ENCODE results near the gene IDUA. TPM values are rescaled to one million over a fixed set of nuclear protein-coding genes. Genes with fewer than 3 reads are reported as not detected.
"Not testable (repeated sequence)": the region's sequence is repeated elsewhere in the genome, so short reads cannot be mapped to it uniquely, and the experiment has no call there.

IDUA gene
- polyA plus RNA-seq, 10 donors = 7.9 to 16.4 (median 12.9) TPM

GRCh38 chr4:967113-968104 is 19.4 kb upstream of the IDUA start:
- DNase-seq = peak in 1 of 3 donors; percentile 40

- no peak for DNase-seq
These were observed 18.6 kb upstream of the IDUA start for GRCh38 chr4:968221-968620.

GRCh38 chr4:968621-969394 is 18.0 kb upstream of the IDUA start:
- DNase-seq = no peak

- DNase-seq = no peak
These were observed 16.6 kb upstream of the IDUA start for GRCh38 chr4:970046-970745.

- no peak for DNase-seq
These were observed 15.9 kb upstream of the IDUA start for GRCh38 chr4:970854-971520.

- no peak for DNase-seq
These were observed 15.0 kb upstream of the IDUA start for GRCh38 chr4:971666-972500.

- DNase-seq = peak in 1 of 3 donors; percentile 56
These were observed 14.0 kb upstream of the IDUA start for GRCh38 chr4:972651-973424.

- peak; percentile 79 to 89 (median 84) for DNase-seq
These were observed 13.1 kb upstream of the IDUA start, which contains the start of gene DGKQ for GRCh38 chr4:973431-974397. Gene DGKQ (minus strand): TSS chr4:973569. CDS start chr4:973482, 87 bp downstream.

- DNase-seq = no peak
These were observed 12.2 kb upstream of the IDUA start for GRCh38 chr4:974668-975067.

GRCh38 chr4:976016-976415 is 10.8 kb upstream of the IDUA start:
- DNase-seq = not testable (repeated sequence)

- DNase-seq = no peak
These were observed 7.7 kb upstream of the IDUA start for GRCh38 chr4:978957-979701.

- DNase-seq = no peak
These were observed 4.6 kb upstream of the IDUA start for GRCh38 chr4:982291-982690.

- no peak for DNase-seq
These were observed 4.0 kb upstream of the IDUA start for GRCh38 chr4:982814-983213.

- DNase-seq = no peak
These were observed 2.3 kb upstream of the IDUA start for GRCh38 chr4:984336-985054.

GRCh38 chr4:985123-985830 is 1.6 kb upstream of the IDUA start:
- DNase-seq = no peak

- no peak for DNase-seq
These were observed 391 bp upstream of the IDUA start for GRCh38 chr4:986428-986878.

All from muscle of back (tissue), 11 donors.